MCF 10A (cell line): ENCODE data around the gene HSPBP1. TPM values are rescaled to one million over a fixed set of nuclear protein-coding genes. Genes with fewer than 3 reads are reported as not detected.

Experiments used
- BruUV-seq: library from RNA; stranded (reverse); fragments of 400-500 nt; replicated peaks from 2 replicates; lab custom pipeline; 2021; lab: Mats Ljungman, UMichigan
- CTCF ChIA-PET: fragments of 300-600 bp; sonication (Branson Sonifier 250); formaldehyde crosslinking; extraction: SDS; loops from one replicate; lab custom pipeline; 2021; ENCODE audit warnings: antibody characterized with exemption, inconsistent platforms; lab: Yijun Ruan, JAX
- POLR2A ChIA-PET: fragments of 300-600, 350-650 bp; sonication (Branson Sonifier 250); formaldehyde crosslinking; extraction: SDS; loops from one replicate; lab custom pipeline; 2020; ENCODE audit warnings: antibody characterized with exemption, inconsistent platforms; lab: Yijun Ruan, JAX
- DNase-seq: peaks from one replicate; pipeline ENCODE4 v3.0.0-alpha.2; 2018; ENCODE audit not compliant: unreplicated experiment
- H3K27ac Mint-ChIP-seq: one replicate; pipeline ENCODE4 v1.8.0; 2022; ENCODE audit warnings: mild to moderate bottlenecking, low read depth, mixed read lengths; ENCODE audit not compliant: unreplicated experiment
- H3K27me3 Mint-ChIP-seq: one replicate; pipeline ENCODE4 v1.8.0; 2022; ENCODE audit warnings: mixed read lengths; ENCODE audit not compliant: insufficient read depth, unreplicated experiment
- H3K36me3 Mint-ChIP-seq: one replicate; pipeline ENCODE4 v1.8.0; 2022; ENCODE audit warnings: mild to moderate bottlenecking, moderate library complexity, mixed read lengths; ENCODE audit not compliant: insufficient read depth, unreplicated experiment
- H3K4me1 Mint-ChIP-seq: one replicate; pipeline ENCODE4 v1.8.0; 2022; ENCODE audit warnings: mixed read lengths; ENCODE audit not compliant: insufficient read depth, unreplicated experiment
- H3K4me3 Mint-ChIP-seq: one replicate; pipeline ENCODE4 v1.8.0; 2022; ENCODE audit warnings: mild to moderate bottlenecking, moderate library complexity, mixed read lengths; ENCODE audit not compliant: unreplicated experiment
- H3K9me3 Mint-ChIP-seq: one replicate; pipeline ENCODE4 v1.8.0; 2022; ENCODE audit warnings: mixed read lengths; ENCODE audit not compliant: unreplicated experiment
- CTCF ChIP-seq: fragments of 200-600 bp; IDR thresholded peaks from one replicate; pipeline ENCODE4 v1.8.0; 2022; ENCODE audit warnings: antibody characterized with exemption, mild to moderate bottlenecking; ENCODE audit not compliant: unreplicated experiment
- intact Hi-C: fragments of 100-400 bp; cut with micrococcal nuclease; formaldehyde crosslinking; loops from 2 replicates; pipeline ENCODE4 v1.14.1; 2022
- total RNA-seq: library from RNA; stranded (reverse); gene quantifications from 2 replicates; pipeline ENCODE4 v1.2.3, GENCODE V29; 2022

The HSPBP1 gene
- total RNA-seq, 1 experiment from 2014 or later: 53.1 TPM

- intact Hi-C loops: no loop called here
- H3K36me3 Mint-ChIP-seq: peaks cover 10% of the 10 kb centered on the region
- ChIA-PET POLR2A (interaction anchor here (0.6 to 1.5 kb wide), 5 partner anchors 11 to 152 kb away, joined by 3 to 5 read pairs (median 3); partner anchors contain the start of genes KMT5C, TMEM238 and ZNF628), CTCF (interaction anchor here (0.6 to 1.6 kb wide), 3 partner anchors 15 to 29 kb away, joined by 3 to 11 read pairs (median 4); no protein-coding TSS in a partner anchor)
- H3K4me1 Mint-ChIP-seq: peaks cover 12% of the 10 kb centered on the region
- DNase-seq: no peak
- no peak for TF ChIP-seq CTCF
- H3K27ac Mint-ChIP-seq: no peak overlapping the region
- H3K4me3 Mint-ChIP-seq: no peak overlapping the region
- BruUV-seq: no TSS peak
- H3K9me3 Mint-ChIP-seq: no peaks in the 10 kb centered on the region
- H3K27me3 Mint-ChIP-seq: peaks cover 27% of the 10 kb centered on the region
Measured at GRCh38 chr19:55324662-55325061, 44.8 kb upstream of the HSPBP1 start.

- Mint-ChIP-seq H3K4me3 (no peak overlapping the region), H3K27ac (no peak overlapping the region), H3K27me3 (peaks cover 27% of the 10 kb centered on the region), H3K9me3 (no peaks in the 10 kb centered on the region), H3K4me1 (peaks cover 6% of the 10 kb centered on the region), H3K36me3 (peaks cover 10% of the 10 kb centered on the region)
- CTCF ChIA-PET: interaction anchor here (0.9 to 7.6 kb wide), 4 partner anchors 17 to 61 kb away, joined by 4 to 58 read pairs (median 5); no protein-coding TSS in a partner anchor
- intact Hi-C loops: no loop called here
- no peak for TF ChIP-seq CTCF
- POLR2A ChIA-PET: interaction anchor here (0.6 to 1.5 kb wide), 7 partner anchors 11 to 84 kb away, joined by 3 to 6 read pairs (median 3); partner anchors contain the start of genes HSPBP1 and KMT5C
- no TSS peak for BruUV-seq
- DNase-seq: no peak
Measured at GRCh38 chr19:55322204-55322885, 42.4 kb upstream of the HSPBP1 start.

- H3K27ac Mint-ChIP-seq: no peak overlapping the region
- no peak overlapping the region for H3K4me3 Mint-ChIP-seq
- TF ChIP-seq CTCF: no peak
- H3K4me1 Mint-ChIP-seq: peaks cover 6% of the 10 kb centered on the region
- no TSS peak for BruUV-seq
- ChIA-PET CTCF (interaction anchor here (0.6 to 7.6 kb wide), 5 partner anchors 17 to 146 kb away, joined by 3 to 58 read pairs (median 4); no protein-coding TSS in a partner anchor), POLR2A (interaction anchor here (1.1 to 1.5 kb wide), 3 partner anchors 18 to 85 kb away, joined by 3 to 4 read pairs (median 3); partner anchors contain the start of genes HSPBP1 and KMT5C)
- DNase-seq: no peak
- H3K36me3 Mint-ChIP-seq: peaks cover 8% of the 10 kb centered on the region
- peaks cover 27% of the 10 kb centered on the region for H3K27me3 Mint-ChIP-seq
- intact Hi-C loops: no loop called here
- no peaks in the 10 kb centered on the region for H3K9me3 Mint-ChIP-seq
Measured at GRCh38 chr19:55321466-55322137, 41.7 kb upstream of the HSPBP1 start.
